ENCODE data around the gene HSD17B12. TPM values are rescaled to one million over a fixed set of nuclear protein-coding genes. Genes with fewer than 3 reads are reported as not detected.

Gene HSD17B12
- total and polyA plus RNA-seq, 2 of the 4 experiments (the other 2 are of a cell fraction) = 38.0 to 44.6 TPM

GRCh38 chr11:43845816-43846215, 165.3 kb downstream of the HSD17B12 start:
- intact Hi-C loops (cut with micrococcal nuclease) = no loop called here
- Histone ChIP-seq H2AK5ac (ENCODE audit: low read depth, low read length) (no peak overlapping the region), H3K23ac (ENCODE audit: low read depth, low read length) (no peak overlapping the region), H3K9me3 (ENCODE audit: control insufficient read depth, insufficient read depth, low read length) (no peaks in the 10 kb centered on the region), H4K20me1 (ENCODE audit: insufficient read depth, low read length) (no peaks in the 10 kb centered on the region), H4K5ac (ENCODE audit: low read depth, low read length) (no peak overlapping the region), H2BK15ac (ENCODE audit: low read depth, low read length) (no peak overlapping the region), H3K4ac (ENCODE audit: low read depth, low read length) (no peak overlapping the region), H3K4me1 (ENCODE audit: control insufficient read depth, insufficient read depth, low read length) (no peaks in the 10 kb centered on the region), H2AFZ (replicated peaks; ENCODE audit: low read length, poor library complexity) (no peak overlapping the region), H3K4me2 (ENCODE audit: low read depth, low read length) (no peak overlapping the region), H2AK9ac (replicated peaks; ENCODE audit: low read depth, low read length, poor library complexity) (no peak overlapping the region), H3K18ac (ENCODE audit: low read depth, low read length) (no peak overlapping the region), H3K9ac (ENCODE audit: low read depth, low read length) (no peak overlapping the region), H3K56ac (ENCODE audit: extremely low read depth, insufficient read depth, low read length) (no peak overlapping the region), H3K4me3 (ENCODE audit: insufficient read depth, low read depth, low read length) (no peak overlapping the region), H2BK120ac (ENCODE audit: low read depth, low read length) (no peak overlapping the region), H4K8ac (ENCODE audit: low read depth in 2 of 2, low read length in 2 of 2) (no peak overlapping the region), H3K36me3 (ENCODE audit: control insufficient read depth, insufficient read depth, low read length) (no peaks in the 10 kb centered on the region), H3K14ac (replicated peaks; ENCODE audit: low read depth, low read length) (no peak overlapping the region), H2BK20ac (ENCODE audit: low read depth, low read length) (no peak overlapping the region), H2BK5ac (ENCODE audit: low read depth, low read length, poor library complexity, severe bottlenecking) (no peak overlapping the region), H3K79me1 (ENCODE audit: low read depth in 1 of 2, low read length in 2 of 2) (no peaks in the 10 kb centered on the region; a peak in 2 of 4 replicates), H3K9me1 (ENCODE audit: insufficient read depth, low read length) (peaks cover 3% of the 10 kb centered on the region; the same call in 1 of the 2 replicates), H3K27ac (ENCODE audit: insufficient read depth, low read length) (no peak overlapping the region), H3K27me3 (ENCODE audit: control insufficient read depth, insufficient read depth, low read length) (no peaks in the 10 kb centered on the region), H4K91ac (ENCODE audit: insufficient read depth, low read depth, low read length) (no peak overlapping the region)
- no peak for TF ChIP-seq CEBPB (IDR thresholded peaks at IDR 0.05; ENCODE audit: low read depth, low read length)
- TF ChIP-seq NFE2L2 (IDR thresholded peaks at IDR 0.05; ENCODE audit: low read depth, low read length) = no peak
- TF ChIP-seq FOS (IDR thresholded peaks at IDR 0.05; ENCODE audit: low read depth, low read length) = no peak
- TF ChIP-seq MAFK (IDR thresholded peaks at IDR 0.05; ENCODE audit: low read depth, low read length) = no peak
- no peak for TF ChIP-seq SMC3 (IDR thresholded peaks at IDR 0.05; ENCODE audit: low read depth, low read length)
- no peak for TF ChIP-seq POLR2A (IDR thresholded peaks at IDR 0.05; ENCODE audit: low read depth, low read length)
- no peak for TF ChIP-seq MXI1 (IDR thresholded peaks at IDR 0.05; ENCODE audit: borderline replicate concordance, low read depth, low read length)
- TF ChIP-seq CTCF (conservative IDR thresholded peaks at IDR 0.05; ENCODE audit: low read depth, low read length) = no peak
- no peak for TF ChIP-seq USF2 (IDR thresholded peaks at IDR 0.05; ENCODE audit: low read depth, low read length)
- no peak for TF ChIP-seq MAZ (IDR thresholded peaks at IDR 0.05; ENCODE audit: borderline replicate concordance, low read depth, low read length)
- no peak for TF ChIP-seq CHD1 (IDR thresholded peaks at IDR 0.05; ENCODE audit: low read depth, low read length)
- no peak for TF ChIP-seq RCOR1 (IDR thresholded peaks at IDR 0.05; ENCODE audit: insufficient replicate concordance, low read length)
- TF ChIP-seq RAD21 (IDR thresholded peaks at IDR 0.05; ENCODE audit: low read length) = no peak
- no peak for TF ChIP-seq ELK1 (IDR thresholded peaks at IDR 0.05; ENCODE audit: borderline replicate concordance, low read depth, low read length)
- no peak for TF ChIP-seq BHLHE40 (IDR thresholded peaks at IDR 0.05; ENCODE audit: low read depth, low read length)
- TF ChIP-seq RFX5 (IDR thresholded peaks at IDR 0.05; ENCODE audit: low read depth, low read length) = no peak
- ATAC-seq (ENCODE audit: low read depth) (no peak), DNase-seq (no peak)
- ChIA-PET CTCF (no interaction called here), POLR2A (ENCODE audit: unreplicated experiment) (no interaction called here)
- WGBS, 2 experiments (ENCODE audit: extremely low coverage in 2 of 2, insufficient read length in 1 of 2) = no CpG with 5 or more reads among the region's 3 CpGs
- in situ Hi-C loops (cut with MboI; ENCODE audit: low sequenced_read_pairs) = loop anchor here (10.0 kb wide), 1 partner anchor 271 kb away; no protein-coding TSS in a partner anchor
- no TSS peak for BruUV-seq (replicated peaks)
- dilution Hi-C loops (cut with HindIII; ENCODE audit: low sequenced_read_pairs, unreplicated experiment) = no loop called here

Measured in IMR-90 (cell line).